Cardiac muscle cell (in vitro differentiated cells and primary cell): Measurements from ENCODE around the gene GRIA2. TPM values are rescaled to one million over a fixed set of nuclear protein-coding genes. Genes with fewer than 3 reads are reported as not detected.

ENCODE experiments used
- DNase-seq, 2 donors: peaks; one replicate each; pipeline versions ENCODE4 v3.0.0 to v3.0.0-alpha.2; 2010 to 2017; ENCODE audit warnings: low read depth in 1 of 2, low spot score in 1 of 2
- H3K27ac ChIP-seq: fragments of 200-600 bp; sonication (generic); 2 replicates; pipeline ENCODE4 v1.5.1; 2016
- H3K27me3 ChIP-seq: fragments of 200-600 bp; sonication (generic); 2 replicates; pipeline ENCODE4 v1.6.0; 2016; ENCODE audit warnings: control low read depth
- H3K36me3 ChIP-seq: fragments of 200-600 bp; sonication (generic); 2 replicates; pipeline ENCODE4 v1.5.1; 2016; ENCODE audit warnings: control low read depth
- H3K4me1 ChIP-seq: fragments of 200-600 bp; sonication (generic); 2 replicates; pipeline ENCODE4 v1.8.1; 2017; ENCODE audit warnings: low read depth, mild to moderate bottlenecking, mixed run types
- H3K4me3 ChIP-seq: fragments of 200-600 bp; sonication (generic); 2 replicates; pipeline ENCODE4 v1.5.1; 2016; ENCODE audit warnings: mild to moderate bottlenecking
- H3K9me3 ChIP-seq: fragments of 200-600 bp; sonication (generic); 2 replicates; pipeline ENCODE4 v1.5.1; 2017; ENCODE audit warnings: low read depth, mild to moderate bottlenecking, control low read depth
- CTCF ChIP-seq: IDR thresholded peaks from 2 replicates; pipeline ENCODE4 v1.5.1; 2012; ENCODE audit warnings: low read depth, mild to moderate bottlenecking, low read length
- polyA plus RNA-seq: library from polyadenylated mRNA; unstranded; fragments of >200 nt; fragmentation: Nextera tagmentation; extraction: Ambion mirVana; gene quantifications from 2 replicates; pipeline ENCODE4 v1.2.1, GENCODE V29; 2016
- total RNA-seq: library from RNA; depleted of rRNA; stranded (reverse); fragments of >200 nt; gene quantifications from 2 replicates; pipeline ENCODE4 v1.2.3, GENCODE V29; 2016

GRIA2 gene
- total and polyA plus RNA-seq, 2 experiments from 2014 or later, result not detected

GRCh38 chr4:157372154-157372553 is 151.6 kb downstream of the GRIA2 start:
- Histone ChIP-seq H3K27ac (no peak overlapping the region), H3K36me3 (no peaks in the 10 kb centered on the region), H3K9me3 (no peaks in the 10 kb centered on the region), H3K4me1 (no peaks in the 10 kb centered on the region), H3K4me3 (no peak overlapping the region), H3K27me3 (no peaks in the 10 kb centered on the region)
- no peak for TF ChIP-seq CTCF
- DNase-seq, result no peak

GRCh38 chr4:157372567-157372966 is 152.0 kb downstream of the GRIA2 start:
- Histone ChIP-seq H3K4me1 (no peaks in the 10 kb centered on the region), H3K27me3 (no peaks in the 10 kb centered on the region), H3K9me3 (no peaks in the 10 kb centered on the region), H3K27ac (no peak overlapping the region), H3K36me3 (no peaks in the 10 kb centered on the region), H3K4me3 (no peak overlapping the region)
- TF ChIP-seq CTCF, result no peak
- no peak for DNase-seq

- Histone ChIP-seq H3K27me3 (no peaks in the 10 kb centered on the region), H3K27ac (no peak overlapping the region), H3K9me3 (no peaks in the 10 kb centered on the region), H3K36me3 (no peaks in the 10 kb centered on the region), H3K4me3 (no peak overlapping the region), H3K4me1 (no peaks in the 10 kb centered on the region)
- TF ChIP-seq CTCF, result no peak
- no peak for DNase-seq
Observed at GRCh38 chr4:157389741-157390140, 169.2 kb downstream of the GRIA2 start.

GRCh38 chr4:157405070-157405469 is 184.5 kb downstream of the GRIA2 start:
- no peak for TF ChIP-seq CTCF
- H3K27ac ChIP-seq, result no peak overlapping the region
- H3K9me3 ChIP-seq, result no peaks in the 10 kb centered on the region
- no peaks in the 10 kb centered on the region for H3K4me1 ChIP-seq
- H3K36me3 ChIP-seq, result no peaks in the 10 kb centered on the region
- H3K27me3 ChIP-seq, result no peaks in the 10 kb centered on the region
- H3K4me3 ChIP-seq, result no peak overlapping the region
- DNase-seq, result no peak

Other genes starting within 250 kb of the GRIA2 start
- 5.5 and 18.2 TPM in 2 replicates for gene PDGFC, start 248.9 kb upstream of the GRIA2 start, total RNA-seq
- 6.9 and 10.1 TPM in 2 replicates for gene PDGFC, start 248.9 kb upstream of the GRIA2 start, polyA plus RNA-seq
- gene GLRB, start 144.6 kb upstream of the GRIA2 start, total RNA-seq, result 2.5 and 2.6 TPM in 2 replicates
- gene GLRB, start 144.6 kb upstream of the GRIA2 start, polyA plus RNA-seq, result 0.75 and 2.6 TPM in 2 replicates